ENCODE results near the gene ARHGAP28.

GRCh38 chr18:6712401-6712800, 17.1 kb upstream of the ARHGAP28 start:
- TF ChIP-seq CTCF (IDR thresholded peaks at IDR 0.05): no peak
- TF ChIP-seq SMC3 (IDR thresholded peaks at IDR 0.05; ENCODE audit: low read depth, low read length): no peak
